Pancreas (tissue), 10 donors: ENCODE measurements around the gene TJP2. TPM values are rescaled to one million over a fixed set of nuclear protein-coding genes. Genes with fewer than 3 reads are reported as not detected.

Experiments used
- ATAC-seq, 4 donors: fragments of 200-7000 bp; cut with Tn5 transposase; one replicate each; pipeline versions ENCODE4 v1.8.0 to v1.9.1; 2020; ENCODE audit warnings: mild to moderate bottlenecking in 4 of 4, moderate library complexity in 4 of 4
- DNase-seq, 6 donors: peaks; one replicate each; pipeline ENCODE4 v3.0.0-alpha.2; 2020
- FAIRE-seq: peaks from 2 replicates; lab custom pipeline; 2012; peaks lifted over from hg19 to GRCh38; lab: Jason Lieb, UNC
- H3K27ac ChIP-seq, 4 donors: fragments of 200-600 bp; sonication (generic); 1 replicate in 3 of 4; 2 replicates in 1 of 4; pipeline versions ENCODE4 v1.5.0 to v1.8.0; 2020
- H3K27me3 ChIP-seq, 4 donors: fragments of 200-600 bp; one replicate each; pipeline ENCODE4 v1.8.0; 2021
- H3K36me3 ChIP-seq, 3 donors: fragments of 200-600 bp; sonication (generic) in 1 of 3; one replicate each; pipeline versions ENCODE4 v1.5.0 to v1.8.0; 2020 to 2021
- H3K4me1 ChIP-seq, 3 donors: fragments of 200-600 bp; one replicate each; pipeline ENCODE4 v1.8.0; 2021
- H3K4me3 ChIP-seq, 4 donors: fragments of 200-600 bp; sonication (generic) in 2 of 4; one replicate each; pipeline versions ENCODE4 v1.5.0 to v1.8.0; 2020 to 2021
- H3K9me3 ChIP-seq, 4 donors: fragments of 200-600 bp; one replicate each; pipeline ENCODE4 v1.8.0; 2021
- CTCF ChIP-seq, 4 donors: fragments of 200-600 bp; sonication (generic) in 3 of 4; IDR thresholded peaks; one replicate each; pipeline versions ENCODE4 v1.5.0 to v1.8.0; 2021; ENCODE audit warnings: antibody characterized with exemption in 4 of 4
- WGBS, 2 donors: extraction: QIAGEN DNeasy Blood & Tissue Kit; methylation state at CpG; one replicate each; pipeline ENCODE4 v1.1.7; 2013; 5-methylcytosine and 5-hydroxymethylcytosine counted together
- intact Hi-C, 3 donors: fragments of 100-400 bp; cut with DNase I; formaldehyde crosslinking; loops; one replicate each; pipeline versions ENCODE4 v1.11.1 to v1.14.2; 2022
- polyA plus RNA-seq, 2 donors: library from polyadenylated mRNA; stranded (reverse); fragments of 200-250 nt; gene quantifications; one replicate each; pipeline ENCODE4 v1.2.3, GENCODE V29; 2013
- total RNA-seq, 6 donors: library from RNA; stranded (reverse); fragmentation: NEBNext Ultra II Directional in 4 of 6; extraction: Animal tissue kit (Norgen Biotek cat#: 25700) in 4 of 6; gene quantifications; one replicate each; pipeline versions ENCODE4 v1.2.1 to v1.2.4, GENCODE V29; 2021 to 2023
- donor health status: healthy with polysubstance abuse.
- donor health status: DM: no; HTN: no; CAD: no; lungs with moderate emphysema.
- donor health status: DM: no; HTN: no; CAD: no.
- donor health status: control.
- donor health status: control.
- donor health status: Bipolar disorder and iron deficiency.
- donor health status: DM: yes; HTN: yes; CAD: no.
- donor health status: DM: no; HTN: no; CAD: no.
- donor health status: DM: no; HTN: no; CAD: no.
- donor health status: DM: yes; HTN: yes; CAD: no.

Gene TJP2
- total and polyA plus RNA-seq, 8 donors: 24.1 to 70.3 (median 31.5) TPM

DNA sequence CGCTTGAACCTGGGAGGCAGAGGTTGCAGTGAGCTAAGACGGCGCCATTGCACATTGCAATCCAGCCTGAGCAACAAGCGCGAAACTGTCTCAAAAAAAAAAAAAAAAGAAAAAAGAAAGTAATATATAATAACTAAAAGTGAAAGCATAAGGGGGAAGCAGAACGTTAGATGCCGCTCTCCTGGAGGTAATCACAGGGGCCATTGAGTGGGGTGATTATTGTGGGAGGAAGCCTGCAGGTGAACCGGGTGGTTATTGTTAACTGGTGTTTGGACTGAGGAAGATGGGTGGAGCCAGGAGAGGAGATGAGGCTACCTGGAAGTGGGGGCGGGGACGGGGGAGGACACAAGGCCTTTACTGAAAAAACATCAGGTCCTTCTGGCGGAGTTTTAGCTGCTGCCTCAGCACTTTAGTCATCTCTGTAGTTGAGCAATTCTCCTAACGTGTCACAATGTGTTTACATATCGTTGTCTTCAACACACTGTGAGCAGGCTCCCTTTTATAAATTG is 5.3 kb upstream of the TJP2 start:
- DNase-seq (no peak), FAIRE-seq (no peak), ATAC-seq (peak in 3 of 4 donors; percentile 23 to 64 (median 32))
- Histone ChIP-seq H3K4me1 (peaks cover 0 to 7% (median 6%) of the 10 kb centered on the region in 3 donors), H3K27ac (no peak overlapping the region), H3K4me3 (no peak overlapping the region), H3K9me3 (no peaks in the 10 kb centered on the region), H3K27me3 (no peaks in the 10 kb centered on the region), H3K36me3 (no peaks in the 10 kb centered on the region)
- 80 to 84% methylated on average over 13 of the region's 13 CpGs for WGBS, 2 donors
- TF ChIP-seq CTCF (IDR thresholded peaks at IDR 0.05): no peak
- intact Hi-C loops: no loop called here

GRCh38 chr9:69170231-69170630 is 3.8 kb upstream of the TJP2 start:
- H3K4me1 ChIP-seq: peaks cover 0 to 7% (median 6%) of the 10 kb centered on the region in 3 donors
- no peaks in the 10 kb centered on the region for H3K36me3 ChIP-seq
- no peaks in the 10 kb centered on the region for H3K9me3 ChIP-seq
- no peaks in the 10 kb centered on the region for H3K27me3 ChIP-seq
- no peak for TF ChIP-seq CTCF (IDR thresholded peaks at IDR 0.05)
- no peak overlapping the region for H3K4me3 ChIP-seq
- H3K27ac ChIP-seq: no peak overlapping the region
- WGBS, 2 donors: 82 to 96% methylated on average over 1 of the region's 1 CpG
- ATAC-seq: no peak
- FAIRE-seq: no peak
- DNase-seq: no peak
- intact Hi-C loops: no loop called here

GRCh38 chr9:69171049-69171448 is 3.0 kb upstream of the TJP2 start:
- ATAC-seq: no peak
- intact Hi-C loops: no loop called here
- peaks cover 0 to 7% (median 6%) of the 10 kb centered on the region in 3 donors for H3K4me1 ChIP-seq
- DNase-seq: no peak
- no peaks in the 10 kb centered on the region for H3K9me3 ChIP-seq
- H3K4me3 ChIP-seq: no peak overlapping the region
- no peak for FAIRE-seq
- H3K36me3 ChIP-seq: no peaks in the 10 kb centered on the region
- WGBS, 2 donors: 70 to 74% methylated on average over 7 of the region's 7 CpGs
- H3K27ac ChIP-seq: no peak overlapping the region
- no peaks in the 10 kb centered on the region for H3K27me3 ChIP-seq
- TF ChIP-seq CTCF (IDR thresholded peaks at IDR 0.05): no peak

GRCh38 chr9:69171517-69171916 is 2.6 kb upstream of the TJP2 start:
- no peak for FAIRE-seq
- H3K36me3 ChIP-seq: no peaks in the 10 kb centered on the region
- H3K4me3 ChIP-seq: no peak overlapping the region
- WGBS, 2 donors: 98% methylated on average over 6 of the region's 6 CpGs
- no peaks in the 10 kb centered on the region for H3K9me3 ChIP-seq
- intact Hi-C loops: no loop called here
- peaks cover 0 to 11% (median 6%) of the 10 kb centered on the region in 3 donors for H3K4me1 ChIP-seq
- TF ChIP-seq CTCF (IDR thresholded peaks at IDR 0.05): no peak
- no peak for DNase-seq
- H3K27ac ChIP-seq: no peak overlapping the region
- no peaks in the 10 kb centered on the region for H3K27me3 ChIP-seq
- ATAC-seq: no peak

DNA sequence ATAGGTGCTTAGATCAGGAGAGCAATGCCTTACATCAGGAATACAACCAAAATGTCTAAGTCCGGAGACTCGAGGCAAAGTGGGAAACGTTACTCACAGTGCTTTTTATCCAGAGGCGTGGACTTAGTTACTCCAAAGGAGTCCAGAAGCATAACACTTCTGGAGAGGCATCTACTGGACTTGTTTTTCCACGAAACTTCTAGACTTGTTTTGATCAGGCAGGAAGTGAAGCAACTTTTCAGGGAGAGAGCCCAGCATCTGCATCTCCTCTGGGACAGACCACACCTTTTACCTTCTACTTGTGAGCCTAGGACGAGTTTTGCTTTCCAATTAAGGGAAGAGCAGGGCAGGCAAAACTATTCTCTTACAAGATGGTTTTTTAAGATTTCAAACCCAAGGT is 1.2 kb upstream of the TJP2 start:
- no peak for DNase-seq
- ATAC-seq: no peak
- peaks cover 3 to 15% (median 6%) of the 10 kb centered on the region in 3 donors for H3K4me1 ChIP-seq
- H3K36me3 ChIP-seq: no peaks in the 10 kb centered on the region
- FAIRE-seq: no peak
- H3K27me3 ChIP-seq: no peaks in the 10 kb centered on the region
- intact Hi-C loops: no loop called here
- 74 to 81% methylated on average over 6 of the region's 6 CpGs for WGBS, 2 donors
- H3K27ac ChIP-seq: no peak overlapping the region
- H3K9me3 ChIP-seq: no peaks in the 10 kb centered on the region
- H3K4me3 ChIP-seq: no peak overlapping the region
- no peak for TF ChIP-seq CTCF (IDR thresholded peaks at IDR 0.05)
